ENCODE results near the gene TLX2.

Gene TLX2

DNA sequence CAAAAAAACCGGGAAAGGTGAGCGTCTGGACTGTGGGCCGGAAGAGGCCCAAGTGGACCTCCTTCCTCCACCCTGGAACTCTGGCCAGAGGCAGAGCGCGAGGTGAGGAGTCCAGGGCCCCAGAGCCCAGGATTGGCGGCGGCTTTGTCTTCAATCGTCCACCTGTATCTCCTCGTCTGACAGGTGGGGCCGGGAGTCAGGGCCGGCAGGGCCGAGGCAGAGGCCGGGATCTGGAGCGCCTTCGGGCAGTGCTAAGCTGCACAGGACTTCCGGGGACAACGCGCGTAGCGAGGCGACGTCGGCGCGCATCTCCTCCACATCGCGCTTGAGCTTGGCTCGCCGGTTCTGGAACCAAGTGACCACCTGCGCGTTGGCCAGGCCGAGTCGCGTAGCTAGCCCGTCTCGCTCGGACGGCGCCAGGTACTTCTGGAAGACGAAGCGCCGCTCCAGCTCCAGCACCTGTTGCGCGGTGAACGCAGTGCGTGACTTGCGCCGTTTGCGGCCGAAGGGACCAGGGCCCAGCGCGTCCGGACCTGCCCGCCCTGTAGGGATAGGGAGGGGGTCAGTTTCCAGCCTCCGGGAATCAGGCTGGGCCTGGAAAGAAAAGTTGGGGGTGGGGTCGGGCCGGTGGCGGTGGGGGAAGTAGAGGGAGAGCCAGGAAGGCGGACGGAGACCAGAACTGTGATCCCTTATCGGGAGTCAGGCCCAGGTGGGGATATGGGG lies 16.3 kb upstream of the TLX2 start:
- no peak for DNase-seq

- no peak for DNase-seq
Observed at GRCh38 chr2:74498500-74499266, 15.6 kb upstream of the TLX2 start.

DNA sequence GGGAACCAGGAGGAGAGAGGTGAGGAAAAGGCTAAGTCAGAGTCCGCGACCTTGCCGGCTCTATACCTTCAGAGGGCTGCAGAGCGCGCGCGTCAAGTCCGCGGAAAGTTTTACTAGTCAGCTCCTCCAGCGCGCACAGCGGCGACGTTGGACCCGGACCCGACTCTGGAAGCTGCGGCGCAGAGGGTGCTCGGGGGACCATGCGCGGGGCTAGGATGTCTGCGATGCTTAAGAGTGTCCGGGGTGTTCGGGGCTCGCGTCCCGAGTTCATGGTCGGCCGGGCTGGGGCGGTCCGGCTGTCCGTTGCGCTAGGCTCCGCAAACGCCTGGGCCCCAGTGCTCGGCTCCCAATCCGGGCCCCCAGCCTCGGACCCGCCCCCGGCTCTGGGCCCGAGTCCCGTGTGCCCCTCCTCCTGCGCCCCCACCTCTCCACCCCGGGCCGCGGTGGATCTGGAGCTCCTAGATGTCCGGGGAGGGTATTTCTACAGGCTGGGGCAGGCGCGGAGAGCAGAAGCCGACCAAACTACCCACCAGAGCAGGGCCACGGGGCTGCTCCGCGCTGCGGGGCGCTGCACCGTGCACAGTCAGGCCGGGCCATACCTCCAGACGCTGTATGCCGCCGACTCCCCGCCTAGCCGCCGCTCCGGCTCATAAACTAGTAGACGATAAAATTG lies 14.8 kb upstream of the TLX2 start, which contains the start of gene LBX2:
Gene LBX2 (minus strand): TSS at position 337 of the 673 bp plus-strand sequence. CDS start 66 bp downstream, at position 271.
- no peak for DNase-seq

- DNase-seq = no peak
Observed at GRCh38 chr2:74499940-74500577, 14.2 kb upstream of the TLX2 start.

- no peak for DNase-seq
Observed at GRCh38 chr2:74500578-74500946, 13.7 kb upstream of the TLX2 start.

- DNase-seq = no peak
Observed at GRCh38 chr2:74501335-74502071, 12.7 kb upstream of the TLX2 start.

DNA sequence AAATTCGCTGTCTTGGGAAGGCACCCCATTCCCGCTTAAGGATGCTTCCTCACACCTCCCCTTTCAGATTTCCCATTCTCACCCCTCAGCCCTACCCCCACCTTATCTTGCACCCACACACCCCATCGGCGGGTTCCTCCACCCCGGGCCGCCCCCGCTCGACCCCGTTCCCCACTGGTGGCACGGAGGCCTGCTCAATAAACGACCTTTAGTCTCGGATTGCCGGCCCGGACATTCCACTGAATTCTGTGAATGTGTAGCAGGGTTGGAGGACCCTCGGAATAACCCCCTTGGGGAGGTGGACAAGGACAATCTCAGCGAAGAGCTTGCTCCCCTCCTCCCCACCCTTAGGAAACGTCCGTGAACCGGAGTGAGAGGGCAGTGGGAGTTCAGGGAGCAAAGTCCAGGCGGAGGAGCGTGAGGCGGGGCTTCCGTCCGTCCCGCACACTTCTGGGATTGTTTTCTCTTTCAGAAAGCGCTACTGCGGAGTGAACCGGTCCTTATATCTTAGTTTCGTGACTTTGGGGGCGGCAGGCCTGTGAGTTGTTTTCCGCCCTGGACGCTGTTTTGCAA lies 12.0 kb upstream of the TLX2 start:
- no peak for DNase-seq

- DNase-seq = no peak
Observed at GRCh38 chr2:74502720-74503505, 11.3 kb upstream of the TLX2 start.

GRCh38 chr2:74503506-74504475 lies 10.5 kb upstream of the TLX2 start:
- no peak for DNase-seq

- no peak for DNase-seq
Observed at GRCh38 chr2:74504591-74504990, 9.7 kb upstream of the TLX2 start.

GRCh38 chr2:74505448-74506246 lies 8.6 kb upstream of the TLX2 start:
- DNase-seq = no peak

- DNase-seq = peak; percentile 98
Observed at GRCh38 chr2:74507145-74507925, 6.9 kb upstream of the TLX2 start, which contains the start of gene PCGF1. PCGF1 (minus strand) TSS chr2:74507695; CDS start chr2:74507668, 27 bp downstream.

DNA sequence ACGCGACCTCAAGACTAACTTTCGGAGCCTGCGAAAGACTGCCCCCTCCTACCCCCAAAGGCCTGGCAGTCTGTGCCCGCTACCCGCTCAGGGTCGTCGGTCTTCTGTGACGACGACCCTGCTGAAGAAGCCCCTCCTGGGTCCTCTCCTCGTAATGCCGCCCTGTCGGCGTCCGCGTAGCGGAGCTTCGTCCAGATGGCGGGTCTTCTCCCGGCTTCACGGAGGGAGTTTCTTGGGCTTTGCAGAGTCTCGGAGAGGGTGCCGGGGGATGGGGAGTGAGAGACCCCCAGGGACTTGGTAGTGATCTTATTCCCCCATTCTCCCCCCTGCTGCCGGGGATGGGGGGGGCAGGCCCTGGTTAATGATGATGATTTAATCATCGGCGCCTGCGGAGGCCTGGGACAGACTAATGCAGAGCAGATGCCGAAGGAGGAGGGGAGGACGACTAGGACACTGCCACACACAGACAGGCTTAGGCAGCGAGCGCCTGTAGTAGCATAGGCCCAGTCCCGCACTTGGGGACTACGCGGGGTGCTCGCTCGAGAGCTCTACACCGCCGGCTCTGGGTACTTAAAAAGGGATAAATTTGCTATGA lies 6.2 kb upstream of the TLX2 start:
- peak; percentile 78 for DNase-seq

DNA sequence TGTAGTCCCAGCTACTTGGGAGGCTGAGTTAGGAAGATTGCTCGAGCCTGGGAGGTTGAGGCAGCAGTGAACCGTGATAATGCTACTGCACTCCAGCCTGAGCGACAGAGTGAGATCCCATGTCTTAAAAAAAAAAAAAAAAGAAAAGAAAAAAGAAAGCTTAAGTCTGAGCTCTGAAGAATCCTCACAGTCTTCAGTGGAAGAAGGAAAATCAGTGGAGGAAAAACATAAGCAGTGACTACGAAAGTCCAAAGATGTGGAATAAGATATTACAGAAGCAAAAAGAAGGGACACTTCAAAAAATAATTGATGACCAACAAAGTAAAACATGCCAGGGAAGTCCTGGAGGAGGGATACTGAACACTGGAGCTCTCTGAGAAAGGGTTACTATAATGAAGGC lies 4.0 kb upstream of the TLX2 start:
- no peak for DNase-seq

DNA sequence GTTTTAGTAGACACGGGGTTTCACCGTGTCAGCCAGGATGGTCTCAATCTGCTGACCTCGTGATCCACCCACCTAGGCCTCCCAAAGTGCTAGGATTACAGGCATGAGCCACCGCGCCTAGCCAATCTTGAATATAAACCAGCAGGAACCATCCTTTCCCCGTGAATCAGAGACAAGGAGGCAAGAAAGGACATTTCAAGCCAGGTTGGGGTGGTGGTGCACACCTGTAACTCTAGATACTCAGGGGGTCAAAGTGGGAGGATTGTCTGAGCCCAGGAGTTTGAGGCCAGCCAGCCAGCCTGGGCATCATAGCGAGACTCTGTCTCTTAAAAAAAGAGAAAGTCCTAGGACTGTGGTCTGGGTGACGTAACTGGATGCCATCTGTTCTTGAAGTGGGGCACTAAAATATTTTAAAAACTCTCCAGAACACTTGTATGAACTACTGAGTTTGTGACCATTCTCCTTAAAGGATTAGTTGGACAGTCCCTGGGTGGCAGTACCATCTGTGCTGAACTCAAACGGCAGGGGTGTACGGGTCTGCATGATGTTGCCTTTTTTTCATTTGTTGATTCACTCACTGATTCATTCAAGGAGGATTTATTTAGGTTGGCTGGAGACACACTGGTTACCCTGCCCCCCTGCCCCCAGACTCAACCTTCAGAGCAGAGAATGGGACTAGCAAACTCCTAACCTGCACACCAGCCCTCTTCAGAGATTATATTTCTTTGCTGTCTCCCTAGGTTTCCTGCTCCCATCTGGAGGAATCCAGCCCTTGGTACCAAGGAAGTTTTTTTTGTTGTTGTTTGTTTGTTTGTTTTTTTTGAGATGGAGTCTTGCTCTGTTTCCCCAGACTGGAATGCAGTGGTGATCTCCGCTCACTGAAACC lies 2.9 kb upstream of the TLX2 start:
- DNase-seq = no peak

GRCh38 chr2:74512744-74513604 lies 1.3 kb upstream of the TLX2 start:
- no peak for DNase-seq
